Gastroesophageal sphincter (tissue), 4 donors: Measurements from ENCODE around the gene TACC3. TPM values are rescaled to one million over a fixed set of nuclear protein-coding genes. Genes with fewer than 3 reads are reported as not detected.

ENCODE experiments used
- ATAC-seq: fragments of 150-250 bp; one replicate; pipeline ENCODE4 v1.9.1; 2016; ENCODE audit warnings: mild to moderate bottlenecking, moderate library complexity
- H3K27ac ChIP-seq, 4 donors: fragments of 200-600 bp; sonication (generic) in 3 of 4; 1 replicate in 3 of 4; 2 replicates in 1 of 4; pipeline ENCODE4 v1.5.1; 2016 to 2019
- H3K27me3 ChIP-seq: fragments of 200-600 bp; sonication (generic); one replicate; pipeline ENCODE4 v1.5.1; 2019
- H3K36me3 ChIP-seq, 2 donors: fragments of 200-600 bp; sonication (generic); one replicate each; pipeline ENCODE4 v1.5.1; 2019; ENCODE audit warnings: control low read depth in 1 of 2
- H3K4me1 ChIP-seq, 3 donors: fragments of 200-600 bp; sonication (generic); 1 replicate in 2 of 3; 2 replicates in 1 of 3; pipeline ENCODE4 v1.5.1; 2016 to 2019; ENCODE audit warnings: control low read depth in 2 of 3
- H3K4me3 ChIP-seq, 2 donors: fragments of 200-600 bp; sonication (generic); one replicate each; pipeline ENCODE4 v1.5.1; 2019; ENCODE audit warnings: mild to moderate bottlenecking in 1 of 2, moderate library complexity in 1 of 2
- H3K9me3 ChIP-seq, 3 donors: fragments of 200-600 bp; sonication (generic); one replicate each; pipeline ENCODE4 v1.5.1; 2017 to 2019; ENCODE audit warnings: control low read depth in 2 of 3
- CTCF ChIP-seq, 4 experiments: fragments of 200-600 bp in 2 of 4; fragments of 450-650 bp in 2 of 4; sonication (generic) in 1 of 4; IDR thresholded peaks; one replicate each; pipeline ENCODE4 v1.5.1; 2017 to 2019; ENCODE audit warnings: antibody characterized with exemption in 4 of 4, mild to moderate bottlenecking in 2 of 4, moderate library complexity in 2 of 4
- EP300 ChIP-seq: sonication (generic); formaldehyde crosslinking; IDR thresholded peaks from one replicate; pipeline ENCODE4 v1.6.1; 2017; ENCODE audit warnings: antibody characterized with exemption, mild to moderate bottlenecking
- POLR2A ChIP-seq, 2 donors: fragments of 450-650 bp; IDR thresholded peaks; one replicate each; pipeline ENCODE4 v1.6.1; 2017; ENCODE audit warnings: antibody characterized with exemption in 2 of 2, mild to moderate bottlenecking in 2 of 2, moderate library complexity in 1 of 2
- POLR2AphosphoS5 ChIP-seq: sonication (generic); formaldehyde crosslinking; IDR thresholded peaks from one replicate; pipeline ENCODE4 v1.6.1; 2017; ENCODE audit warnings: antibody characterized with exemption
- WGBS, 2 donors: methylation state at CpG; one replicate each; pipeline ENCODE4 v1.1.5; 2018; ENCODE audit warnings: low coverage in 1 of 2; 5-methylcytosine and 5-hydroxymethylcytosine counted together
- total RNA-seq, 4 donors: library from RNA; depleted of rRNA; stranded (reverse); fragments of >200 nt; gene quantifications; one replicate each; pipeline ENCODE4 v1.1.0, GENCODE V29; 2016

The TACC3 gene
- total RNA-seq, 4 donors from 2014 or later: 6.0 to 8.2 (median 7.1) TPM

DNA sequence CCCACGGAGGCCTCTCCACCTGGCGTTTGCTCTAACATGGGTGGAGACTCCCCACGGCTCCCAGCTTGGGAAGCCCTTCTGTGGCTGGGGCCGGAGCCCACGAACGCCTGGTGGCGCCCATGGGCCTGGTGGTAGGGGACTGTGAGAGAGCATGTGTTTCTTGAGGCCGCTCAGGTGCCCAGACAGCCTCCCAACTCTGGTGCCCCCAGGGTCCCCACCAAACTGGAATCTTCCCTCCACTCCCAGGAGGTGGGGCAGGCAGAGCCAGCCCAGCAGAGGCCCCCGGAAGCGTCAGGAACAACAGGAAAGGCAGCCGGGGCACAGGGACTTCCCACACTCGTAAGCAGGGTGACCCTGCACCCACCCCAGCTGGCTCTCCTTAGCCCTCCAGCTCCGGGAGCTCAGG is 38.5 kb downstream of the TACC3 start:
- no peak for ATAC-seq
- TF ChIP-seq POLR2AphosphoS5: no peak
- TF ChIP-seq EP300: no peak
- no peak for TF ChIP-seq POLR2A (IDR thresholded peaks at IDR 0.05)
- TF ChIP-seq CTCF (IDR thresholded peaks at IDR 0.05): no peak
- Histone ChIP-seq H3K27ac (no peak overlapping the region), H3K4me3 (no peak overlapping the region), H3K27me3 (peaks cover 12% of the 10 kb centered on the region), H3K4me1 (peaks cover 0 to 17% (median 8%) of the 10 kb centered on the region in 3 donors), H3K9me3 (no peaks in the 10 kb centered on the region), H3K36me3 (no peaks in the 10 kb centered on the region)
- no CpG with 5 or more reads among the region's 13 CpGs for WGBS, 2 donors

DNA sequence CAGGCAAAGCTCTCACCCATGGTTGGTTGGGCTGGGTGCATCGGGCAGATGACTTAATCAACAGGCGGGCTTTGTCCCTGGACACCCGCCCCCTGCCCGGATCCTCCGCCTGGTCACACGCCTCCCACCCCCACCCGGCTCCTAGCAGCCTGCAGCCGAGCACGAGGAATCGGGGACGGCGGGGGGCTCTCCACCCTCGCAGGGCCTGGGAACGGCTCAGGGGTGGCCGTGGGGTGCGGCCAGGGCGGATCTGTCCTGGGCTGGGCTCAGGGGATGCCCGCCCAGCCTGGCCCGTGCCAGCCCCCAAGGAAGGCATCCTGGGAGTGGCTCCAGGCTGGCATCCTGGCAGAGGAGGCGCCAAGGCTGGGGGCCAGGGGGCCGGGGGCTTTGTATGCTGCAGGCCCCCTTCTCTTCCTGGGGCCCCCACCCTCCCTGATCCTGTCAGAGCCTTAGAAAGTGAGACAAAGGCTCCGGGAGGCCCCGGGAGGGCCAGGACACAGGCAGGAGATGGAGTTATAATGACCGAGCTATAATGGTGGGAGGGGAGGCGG is 39.3 kb downstream of the TACC3 start:
- no CpG with 5 or more reads among the region's 25 CpGs for WGBS, 2 donors
- no peaks in the 10 kb centered on the region for H3K9me3 ChIP-seq
- no peak for ATAC-seq
- H3K27me3 ChIP-seq: peaks cover 13% of the 10 kb centered on the region
- TF ChIP-seq EP300: no peak
- TF ChIP-seq CTCF (IDR thresholded peaks at IDR 0.05): no peak
- no peak for TF ChIP-seq POLR2A (IDR thresholded peaks at IDR 0.05)
- no peak for TF ChIP-seq POLR2AphosphoS5
- peaks cover 0 to 17% (median 8%) of the 10 kb centered on the region in 3 donors for H3K4me1 ChIP-seq
- H3K36me3 ChIP-seq: no peaks in the 10 kb centered on the region
- H3K27ac ChIP-seq: no peak overlapping the region
- no peak overlapping the region for H3K4me3 ChIP-seq

DNA sequence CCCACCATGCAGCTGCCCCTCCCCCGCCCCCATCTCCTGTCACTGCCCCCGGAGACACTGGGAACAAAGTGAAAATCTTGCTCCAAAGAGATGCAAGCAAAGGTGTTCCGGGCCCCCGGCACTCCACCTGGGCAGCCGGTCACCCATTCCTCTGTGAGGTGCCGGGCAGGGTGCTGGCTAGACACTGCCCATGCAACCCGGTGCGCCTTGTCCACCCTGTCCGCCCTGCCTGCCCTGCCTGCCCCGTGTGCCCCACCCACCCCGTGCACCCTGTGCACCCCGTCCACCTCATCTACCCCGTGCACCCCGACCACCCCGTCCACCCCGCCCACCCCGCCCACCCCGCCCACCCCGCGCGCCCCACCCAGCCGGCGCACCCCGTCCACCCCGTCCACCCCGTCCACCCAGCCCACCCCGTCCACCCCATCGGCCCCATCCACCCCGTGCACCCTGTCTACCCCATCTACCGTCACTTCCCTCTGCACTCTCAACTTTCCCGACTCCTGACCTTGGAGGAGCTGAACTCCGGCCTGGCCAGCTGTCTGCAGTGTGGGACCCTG is 39.9 kb downstream of the TACC3 start:
- no peak overlapping the region for H3K27ac ChIP-seq
- TF ChIP-seq POLR2AphosphoS5 (no peak), EP300 (no peak), CTCF (IDR thresholded peaks at IDR 0.05) (no peak), POLR2A (IDR thresholded peaks at IDR 0.05) (no peak)
- H3K9me3 ChIP-seq: no peaks in the 10 kb centered on the region
- peaks cover 17% of the 10 kb centered on the region for H3K27me3 ChIP-seq
- no peak overlapping the region for H3K4me3 ChIP-seq
- no peak for ATAC-seq
- H3K36me3 ChIP-seq: no peaks in the 10 kb centered on the region
- WGBS, 2 donors: no CpG with 5 or more reads among the region's 32 CpGs
- H3K4me1 ChIP-seq: peaks cover 0 to 18% (median 8%) of the 10 kb centered on the region in 3 donors

DNA sequence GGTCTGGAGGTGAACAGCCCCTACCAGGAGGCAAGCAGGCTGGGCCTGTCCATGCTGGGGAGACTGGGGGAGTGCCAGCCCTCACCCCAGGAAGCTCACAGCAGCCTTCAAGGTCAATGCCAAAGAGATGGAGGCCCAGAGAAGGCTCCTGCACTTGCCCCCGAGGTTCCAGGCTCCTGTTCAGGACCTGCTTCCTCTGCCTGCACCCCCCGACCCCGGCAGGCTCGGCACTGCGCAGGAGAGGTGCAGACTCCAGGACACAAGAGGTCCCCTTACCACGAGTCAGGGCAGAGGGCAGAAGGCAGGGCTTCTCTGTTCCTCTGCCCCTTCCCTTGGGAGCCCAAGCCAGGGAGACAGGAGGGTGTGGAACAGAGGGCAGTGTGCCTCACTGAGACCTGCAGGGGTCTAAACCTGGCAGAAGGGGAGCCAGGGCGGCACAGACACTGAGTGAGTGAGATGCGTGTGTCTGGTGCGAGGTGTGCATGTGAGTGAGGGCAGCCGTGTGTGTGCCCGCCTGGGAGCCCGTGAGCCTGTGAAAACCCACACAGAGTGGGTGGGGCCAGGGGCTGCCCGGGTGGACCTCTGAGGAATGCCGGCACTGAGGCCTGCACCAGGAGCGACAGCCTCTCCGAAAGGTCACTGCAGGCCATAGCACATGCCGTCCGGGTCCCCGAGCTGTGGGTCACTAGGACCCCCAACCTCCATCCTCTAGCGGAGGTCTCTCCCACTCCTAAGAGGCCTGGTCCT is 41.1 kb downstream of the TACC3 start:
- Histone ChIP-seq H3K4me3 (no peak overlapping the region), H3K36me3 (no peaks in the 10 kb centered on the region), H3K4me1 (peaks cover 0 to 29% (median 13%) of the 10 kb centered on the region in 3 donors), H3K27ac (no peak overlapping the region), H3K9me3 (no peaks in the 10 kb centered on the region), H3K27me3 (peaks cover 27% of the 10 kb centered on the region)
- ATAC-seq: no peak
- TF ChIP-seq POLR2AphosphoS5 (no peak), CTCF (IDR thresholded peaks at IDR 0.05) (no peak), POLR2A (IDR thresholded peaks at IDR 0.05) (no peak), EP300 (no peak)
- WGBS, 2 donors: 88% methylated on average over 3 of the region's 20 CpGs; no CpG with 5 or more reads in 1 of the 2 donors
